Lung (tissue), 12 donors: ENCODE measurements around the gene PARD3. TPM values are rescaled to one million over a fixed set of nuclear protein-coding genes. Genes with fewer than 3 reads are reported as not detected.
A peak's percentile ranks its signal among the peaks of the same experiment; 100 is the strongest.

ENCODE experiments used
- ATAC-seq: fragments of 200-7000 bp; cut with Tn5 transposase; one replicate; pipeline ENCODE4 v1.9.1; 2020; ENCODE audit warnings: moderate number of reproducible peaks; ENCODE audit not compliant: insufficient read depth, low FRiP score
- DNase-seq, 3 donors: peaks; one replicate each; pipeline ENCODE4 v3.0.0-alpha.2; 2013 to 2017
- H3K27ac ChIP-seq, 2 donors: one replicate each; pipeline ENCODE4 v1.5.1; 2013; ENCODE audit warnings: mild to moderate bottlenecking in 2 of 2, moderate library complexity in 2 of 2, control low read depth in 1 of 2, inconsistent platforms in 1 of 2, low read depth in 1 of 2, low read length in 1 of 2
- H3K27me3 ChIP-seq, 3 donors: one replicate each; pipeline ENCODE4 v1.5.1; 2013; ENCODE audit warnings: low read length in 2 of 3; ENCODE audit not compliant: control insufficient read depth in 3 of 3, insufficient read depth in 3 of 3
- H3K36me3 ChIP-seq, 4 donors: one replicate each; pipeline ENCODE4 v1.5.1; 2013; ENCODE audit warnings: low read length in 4 of 4, mild to moderate bottlenecking in 1 of 4, moderate library complexity in 1 of 4; ENCODE audit not compliant: control insufficient read depth in 4 of 4, insufficient read depth in 4 of 4
- H3K4me1 ChIP-seq, 5 donors: one replicate each; pipeline ENCODE4 v1.5.1; 2013; ENCODE audit warnings: low read length in 5 of 5, mild to moderate bottlenecking in 2 of 5, moderate library complexity in 1 of 5; ENCODE audit not compliant: control insufficient read depth in 5 of 5, insufficient read depth in 5 of 5
- H3K4me3 ChIP-seq: one replicate; pipeline ENCODE4 v1.5.1; 2013; ENCODE audit warnings: mild to moderate bottlenecking, control low read depth, moderate library complexity
- H3K9ac ChIP-seq, 2 donors: one replicate each; pipeline ENCODE4 v1.5.1; 2013; ENCODE audit warnings: low read length in 2 of 2, control low read depth in 1 of 2; ENCODE audit not compliant: insufficient read depth in 1 of 2
- H3K9me3 ChIP-seq, 4 donors: one replicate each; pipeline ENCODE4 v1.5.1; 2013; ENCODE audit warnings: low read length in 3 of 4, mild to moderate bottlenecking in 1 of 4, moderate library complexity in 1 of 4; ENCODE audit not compliant: control insufficient read depth in 4 of 4, insufficient read depth in 3 of 4
- WGBS, 2 donors: extraction: QIAGEN DNeasy Blood & Tissue Kit; methylation state at CpG; one replicate each; pipeline ENCODE4 v1.1.7; 2013; 5-methylcytosine and 5-hydroxymethylcytosine counted together
- polyA plus RNA-seq, 2 donors: library from polyadenylated mRNA; stranded (reverse); fragments of 200-250 nt; gene quantifications; one replicate each; pipeline ENCODE4 v1.2.1, GENCODE V29; 2013
- total RNA-seq, 2 donors: library from RNA; depleted of rRNA in 1 of 2; stranded (reverse); fragments of >200 nt in 1 of 2; gene quantifications; one replicate each; pipeline ENCODE4 v1.2.1, GENCODE V29; 2014 to 2021
- TF ChIP-seq, protein P1 (sequence below): IDR thresholded peaks from 2 replicates; pipeline ENCODE4 v1.5.1; 2012; ENCODE audit warnings: mild to moderate bottlenecking; ENCODE audit errors: control extremely low read depth, extremely low read depth
- donor health status: control.
- donor health status: control.
- donor health status: Bipolar disorder and iron deficiency.
- donor health status: healthy.
- donor health status: DM: yes; HTN: yes; CAD: no.

Gene PARD3
- total and polyA plus RNA-seq, 4 donors = 10.3 to 69.2 (median 27.6) TPM

DNA sequence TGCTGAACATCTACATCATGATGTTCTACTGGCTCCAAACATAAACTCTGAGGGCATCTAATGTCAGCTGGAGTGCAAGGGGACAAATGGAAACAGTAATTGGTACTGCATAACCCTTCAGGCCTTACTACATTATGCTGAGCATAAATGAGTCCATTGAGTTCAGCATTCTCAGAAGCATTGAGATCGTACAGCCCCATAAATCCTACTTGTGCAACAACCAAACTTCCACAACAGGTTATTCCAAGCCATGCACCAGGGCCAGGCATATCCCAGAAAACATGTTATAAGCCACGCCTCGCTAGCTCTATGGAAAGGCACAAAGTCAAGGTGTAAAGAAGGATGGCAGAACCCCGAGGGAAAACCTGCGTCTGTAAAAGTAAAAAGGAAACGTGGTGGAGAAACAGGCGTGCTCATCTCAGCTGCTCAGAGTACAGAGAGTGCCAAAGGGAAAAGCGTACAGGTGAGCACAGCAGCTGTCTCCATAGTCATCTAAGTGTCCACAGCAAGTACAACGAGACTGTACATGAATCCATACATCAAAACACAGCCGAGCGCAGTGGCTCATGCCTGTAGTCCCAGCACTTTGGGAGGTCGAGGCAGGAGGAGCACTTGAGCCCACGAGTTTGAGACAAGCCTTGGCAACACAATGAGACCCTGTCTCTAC is 124.6 kb downstream of the PARD3 start:
- WGBS, 2 donors = 83 to 91% methylated on average over 13 of the region's 13 CpGs
- DNase-seq = no peak
- H3K4me1 ChIP-seq = peaks cover 5 to 15% (median 7%) of the 10 kb centered on the region in 5 donors
- H3K4me3 ChIP-seq = no peak overlapping the region
- no peak overlapping the region for H3K9ac ChIP-seq
- TF ChIP-seq, protein P1, sequence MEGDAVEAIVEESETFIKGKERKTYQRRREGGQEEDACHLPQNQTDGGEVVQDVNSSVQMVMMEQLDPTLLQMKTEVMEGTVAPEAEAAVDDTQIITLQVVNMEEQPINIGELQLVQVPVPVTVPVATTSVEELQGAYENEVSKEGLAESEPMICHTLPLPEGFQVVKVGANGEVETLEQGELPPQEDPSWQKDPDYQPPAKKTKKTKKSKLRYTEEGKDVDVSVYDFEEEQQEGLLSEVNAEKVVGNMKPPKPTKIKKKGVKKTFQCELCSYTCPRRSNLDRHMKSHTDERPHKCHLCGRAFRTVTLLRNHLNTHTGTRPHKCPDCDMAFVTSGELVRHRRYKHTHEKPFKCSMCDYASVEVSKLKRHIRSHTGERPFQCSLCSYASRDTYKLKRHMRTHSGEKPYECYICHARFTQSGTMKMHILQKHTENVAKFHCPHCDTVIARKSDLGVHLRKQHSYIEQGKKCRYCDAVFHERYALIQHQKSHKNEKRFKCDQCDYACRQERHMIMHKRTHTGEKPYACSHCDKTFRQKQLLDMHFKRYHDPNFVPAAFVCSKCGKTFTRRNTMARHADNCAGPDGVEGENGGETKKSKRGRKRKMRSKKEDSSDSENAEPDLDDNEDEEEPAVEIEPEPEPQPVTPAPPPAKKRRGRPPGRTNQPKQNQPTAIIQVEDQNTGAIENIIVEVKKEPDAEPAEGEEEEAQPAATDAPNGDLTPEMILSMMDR = no peak
- no peaks in the 10 kb centered on the region for H3K9me3 ChIP-seq
- ATAC-seq = no peak
- H3K36me3 ChIP-seq = peaks cover 0 to 6% (median 1%) of the 10 kb centered on the region in 4 donors
- H3K27me3 ChIP-seq = no peaks in the 10 kb centered on the region
- no peak overlapping the region for H3K27ac ChIP-seq

DNA sequence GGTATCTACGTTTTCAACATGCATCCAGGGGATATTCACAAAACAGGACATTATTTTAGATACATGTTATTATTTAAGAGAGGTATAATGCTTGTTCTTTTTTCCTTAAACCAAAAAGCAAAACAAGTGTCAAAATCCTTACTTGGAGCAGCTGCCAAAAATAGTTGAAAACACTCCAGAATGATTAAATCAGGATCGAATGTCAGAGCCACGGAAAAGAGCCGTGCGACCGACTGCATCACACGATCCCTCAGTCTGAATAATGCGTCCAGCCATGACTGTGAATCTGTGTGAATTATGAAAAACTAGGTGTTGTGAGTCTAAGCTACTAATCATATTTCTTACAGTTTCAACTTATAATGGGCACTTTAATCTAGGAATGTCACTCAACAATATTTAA is 126.0 kb downstream of the PARD3 start:
- Histone ChIP-seq H3K27me3 (no peaks in the 10 kb centered on the region), H3K4me1 (peaks cover 4 to 15% (median 6%) of the 10 kb centered on the region in 5 donors), H3K4me3 (no peak overlapping the region), H3K36me3 (peaks cover 0 to 5% (median 0%) of the 10 kb centered on the region in 4 donors), H3K27ac (no peak overlapping the region), H3K9ac (no peak overlapping the region), H3K9me3 (no peaks in the 10 kb centered on the region)
- TF ChIP-seq, protein P1 = no peak
- 54 to 76% methylated on average over 8 of the region's 8 CpGs for WGBS, 2 donors
- DNase-seq = peak in 2 of 3 donors; percentile 35 to 48
- ATAC-seq = no peak

DNA sequence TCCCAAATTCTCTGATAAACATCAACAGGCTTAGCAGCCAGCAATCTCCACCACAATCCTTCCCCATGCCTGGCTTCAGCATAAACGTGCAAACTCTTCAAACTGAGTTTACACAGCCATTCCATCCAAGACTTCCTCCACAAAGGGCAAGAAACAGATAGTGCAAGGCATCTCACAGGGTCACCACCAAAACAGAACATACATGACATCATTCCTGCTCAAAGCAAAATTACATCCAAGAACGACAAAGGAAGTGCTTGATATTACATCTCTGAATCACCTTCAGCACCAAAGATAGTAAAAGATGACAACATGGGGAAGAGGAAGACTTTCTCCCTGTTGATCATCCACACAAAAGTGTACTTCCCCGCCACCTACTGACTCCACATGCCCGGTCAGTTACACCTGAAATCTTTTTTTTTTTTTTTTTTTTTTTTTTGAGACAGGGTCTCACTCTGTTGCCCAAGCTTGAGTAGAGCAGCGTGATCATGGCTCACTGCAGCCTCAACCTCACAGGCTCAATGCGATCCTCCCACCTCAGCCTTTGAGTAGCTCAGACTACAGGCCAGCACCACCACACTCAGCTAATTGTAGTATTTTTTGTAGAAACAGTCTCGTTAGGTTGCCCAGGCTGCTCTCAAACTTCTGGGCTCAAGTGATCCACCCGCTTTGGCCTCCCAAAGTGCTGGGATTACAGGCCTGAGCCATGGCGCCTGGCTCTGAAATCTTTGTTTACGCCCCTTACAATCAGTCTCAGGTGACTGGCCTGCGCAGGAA is 127.5 kb downstream of the PARD3 start:
- TF ChIP-seq, protein P1 = no peak
- no peaks in the 10 kb centered on the region for H3K27me3 ChIP-seq
- DNase-seq (no peak), ATAC-seq (no peak)
- peak overlapping the region; percentile 1 to 50 for H3K27ac ChIP-seq
- H3K4me1 ChIP-seq = peaks cover 4 to 15% (median 6%) of the 10 kb centered on the region in 5 donors
- no peak overlapping the region for H3K9ac ChIP-seq
- no peak overlapping the region for H3K4me3 ChIP-seq
- no peaks in the 10 kb centered on the region for H3K9me3 ChIP-seq
- 87 to 93% methylated on average over 11 of the region's 11 CpGs for WGBS, 2 donors
- no peaks in the 10 kb centered on the region for H3K36me3 ChIP-seq
